HUES6 (cell line): ENCODE measurements around the gene CPNE4.

ENCODE experiments used
- H3K27ac ChIP-seq: 2 replicates; pipeline ENCODE4 v1.7.0; 2013; ENCODE audit warnings: low read depth, mild to moderate bottlenecking, low read length, inconsistent platforms
- H3K27me3 ChIP-seq: 2 replicates; pipeline ENCODE4 v1.6.1; 2013; ENCODE audit warnings: low read length; ENCODE audit not compliant: control insufficient read depth, insufficient read depth
- H3K36me3 ChIP-seq: 2 replicates; pipeline ENCODE4 v1.6.1; 2013; ENCODE audit warnings: low read length; ENCODE audit not compliant: control insufficient read depth, insufficient read depth
- H3K4me1 ChIP-seq: 2 replicates; pipeline ENCODE4 v1.6.1; 2013; ENCODE audit warnings: low read length; ENCODE audit not compliant: control insufficient read depth, insufficient read depth
- H3K4me3 ChIP-seq: 2 replicates; pipeline ENCODE4 v1.5.1; 2013; ENCODE audit warnings: low read depth, low read length
- H3K9ac ChIP-seq: one replicate; pipeline ENCODE4 v1.6.1; 2013; ENCODE audit warnings: mild to moderate bottlenecking, low read length
- H3K9me3 ChIP-seq: 2 replicates; pipeline ENCODE4 v1.6.1; 2013; ENCODE audit warnings: low read depth, low read length; ENCODE audit not compliant: control insufficient read depth, insufficient read depth

The CPNE4 gene

GRCh38 chr3:131636266-131636775 is 398.5 kb downstream of the CPNE4 start:
- H3K36me3 ChIP-seq, result no peaks in the 10 kb centered on the region
- H3K4me1 ChIP-seq, result no peaks in the 10 kb centered on the region
- no peak overlapping the region for H3K27ac ChIP-seq
- H3K27me3 ChIP-seq, result no peaks in the 10 kb centered on the region
- H3K9ac ChIP-seq, result no peak overlapping the region
- H3K4me3 ChIP-seq, result no peak overlapping the region
- H3K9me3 ChIP-seq, result no peaks in the 10 kb centered on the region

GRCh38 chr3:131630807-131631206 is 404.0 kb downstream of the CPNE4 start:
- no peaks in the 10 kb centered on the region for H3K27me3 ChIP-seq
- no peak overlapping the region for H3K9ac ChIP-seq
- H3K27ac ChIP-seq, result no peak overlapping the region
- H3K9me3 ChIP-seq, result no peaks in the 10 kb centered on the region
- H3K36me3 ChIP-seq, result no peaks in the 10 kb centered on the region
- no peak overlapping the region for H3K4me3 ChIP-seq
- H3K4me1 ChIP-seq, result no peaks in the 10 kb centered on the region

GRCh38 chr3:131630097-131630496 is 404.7 kb downstream of the CPNE4 start:
- no peaks in the 10 kb centered on the region for H3K27me3 ChIP-seq
- H3K4me1 ChIP-seq, result no peaks in the 10 kb centered on the region
- no peak overlapping the region for H3K27ac ChIP-seq
- no peaks in the 10 kb centered on the region for H3K36me3 ChIP-seq
- no peaks in the 10 kb centered on the region for H3K9me3 ChIP-seq
- H3K9ac ChIP-seq, result no peak overlapping the region
- H3K4me3 ChIP-seq, result no peak overlapping the region

GRCh38 chr3:131623431-131623830 is 411.4 kb downstream of the CPNE4 start:
- Histone ChIP-seq H3K27ac (no peak overlapping the region), H3K9ac (no peak overlapping the region), H3K4me3 (no peak overlapping the region), H3K9me3 (no peaks in the 10 kb centered on the region), H3K36me3 (no peaks in the 10 kb centered on the region), H3K27me3 (no peaks in the 10 kb centered on the region), H3K4me1 (peaks cover 5% of the 10 kb centered on the region)

GRCh38 chr3:131622726-131623125 is 412.1 kb downstream of the CPNE4 start:
- no peaks in the 10 kb centered on the region for H3K9me3 ChIP-seq
- no peaks in the 10 kb centered on the region for H3K27me3 ChIP-seq
- no peaks in the 10 kb centered on the region for H3K36me3 ChIP-seq
- H3K9ac ChIP-seq, result no peak overlapping the region
- no peak overlapping the region for H3K27ac ChIP-seq
- no peak overlapping the region for H3K4me3 ChIP-seq
- peaks cover 5% of the 10 kb centered on the region for H3K4me1 ChIP-seq

GRCh38 chr3:131620977-131621376 is 413.8 kb downstream of the CPNE4 start:
- no peak overlapping the region for H3K4me3 ChIP-seq
- no peak overlapping the region for H3K27ac ChIP-seq
- no peaks in the 10 kb centered on the region for H3K9me3 ChIP-seq
- H3K9ac ChIP-seq, result no peak overlapping the region
- no peaks in the 10 kb centered on the region for H3K36me3 ChIP-seq
- H3K4me1 ChIP-seq, result peaks cover 5% of the 10 kb centered on the region
- H3K27me3 ChIP-seq, result no peaks in the 10 kb centered on the region

GRCh38 chr3:131619821-131620220 is 415.0 kb downstream of the CPNE4 start:
- H3K36me3 ChIP-seq, result no peaks in the 10 kb centered on the region

GRCh38 chr3:131616719-131617118 is 418.1 kb downstream of the CPNE4 start:
- Histone ChIP-seq H3K36me3 (no peaks in the 10 kb centered on the region), H3K4me1 (no peaks in the 10 kb centered on the region; the same call in 1 of the 2 replicates), H3K9me3 (no peaks in the 10 kb centered on the region), H3K27me3 (no peaks in the 10 kb centered on the region), H3K4me3 (no peak overlapping the region), H3K27ac (no peak overlapping the region), H3K9ac (no peak overlapping the region)

More at GRCh38 chr3:131619821-131620220, 415.0 kb downstream of the CPNE4 start:
- Histone ChIP-seq H3K9me3 (no peaks in the 10 kb centered on the region), H3K4me1 (peaks cover 5% of the 10 kb centered on the region), H3K4me3 (no peak overlapping the region), H3K27me3 (no peaks in the 10 kb centered on the region), H3K27ac (no peak overlapping the region), H3K9ac (no peak overlapping the region)

GRCh38 chr3:131612745-131613144 is 422.1 kb downstream of the CPNE4 start:
- no peak overlapping the region for H3K9ac ChIP-seq
- no peaks in the 10 kb centered on the region for H3K9me3 ChIP-seq
- no peak overlapping the region for H3K27ac ChIP-seq
- no peaks in the 10 kb centered on the region for H3K4me1 ChIP-seq
- no peak overlapping the region for H3K4me3 ChIP-seq
- no peaks in the 10 kb centered on the region for H3K36me3 ChIP-seq
- no peaks in the 10 kb centered on the region for H3K27me3 ChIP-seq

- Histone ChIP-seq H3K27ac (no peak overlapping the region), H3K36me3 (no peaks in the 10 kb centered on the region), H3K4me3 (no peak overlapping the region), H3K4me1 (no peaks in the 10 kb centered on the region), H3K9ac (no peak overlapping the region), H3K9me3 (no peaks in the 10 kb centered on the region), H3K27me3 (no peaks in the 10 kb centered on the region)
Measured at GRCh38 chr3:131610174-131610573, 424.6 kb downstream of the CPNE4 start.

- Histone ChIP-seq H3K9ac (no peak overlapping the region), H3K27ac (no peak overlapping the region), H3K4me1 (no peaks in the 10 kb centered on the region), H3K27me3 (no peaks in the 10 kb centered on the region), H3K4me3 (no peak overlapping the region), H3K36me3 (no peaks in the 10 kb centered on the region), H3K9me3 (no peaks in the 10 kb centered on the region)
Measured at GRCh38 chr3:131608741-131609140, 426.1 kb downstream of the CPNE4 start.

- no peaks in the 10 kb centered on the region for H3K27me3 ChIP-seq
- H3K4me3 ChIP-seq, result no peak overlapping the region
- no peak overlapping the region for H3K9ac ChIP-seq
- no peaks in the 10 kb centered on the region for H3K36me3 ChIP-seq
- no peaks in the 10 kb centered on the region for H3K9me3 ChIP-seq
- no peaks in the 10 kb centered on the region for H3K4me1 ChIP-seq
- H3K27ac ChIP-seq, result no peak overlapping the region
Measured at GRCh38 chr3:131608296-131608695, 426.5 kb downstream of the CPNE4 start.
